ENCODE results near the gene RC3H2.
"Not testable (repeated sequence)": the region's sequence is repeated elsewhere in the genome, so short reads cannot be mapped to it uniquely, and the experiment has no call there.

RC3H2 gene

GRCh38 chr9:122845116-122845515, 60.0 kb downstream of the RC3H2 start:
- H3K9me3 ChIP-seq (replicated peaks in 1 of 11): no peaks in the 10 kb centered on the region
- H3K4me1 ChIP-seq: peaks cover 0 to 29% (median 20%) of the 10 kb centered on the region in 10 experiments; a peak in 16 of 20 replicates
- H3K4me3 ChIP-seq: no peak overlapping the region
- H4K20me1 ChIP-seq: no peaks in the 10 kb centered on the region
- no peaks in the 10 kb centered on the region for H3K27me3 ChIP-seq
- H3K27ac ChIP-seq: peak overlapping the region in 1 of 11 experiments; percentile 6; a peak in 1 of 22 replicates
- peak overlapping the region in 3 of 11 experiments; percentile 4 to 12 (median 10); a peak in 3 of 22 replicates for H3K4me2 ChIP-seq
- peaks cover 34 to 63% (median 48%) of the 10 kb centered on the region in 11 experiments for H3K36me3 ChIP-seq
- no peak for TF ChIP-seq Cebpa-rat (IDR thresholded peaks at IDR 0.05)
- H3K9ac ChIP-seq: no peak overlapping the region

- Histone ChIP-seq H3K27me3 (no peaks in the 10 kb centered on the region), H3K9ac (no peak overlapping the region), H3K4me2 (no peak overlapping the region), H3K4me1 (peaks cover 0 to 29% (median 20%) of the 10 kb centered on the region in 10 experiments; a peak in 16 of 20 replicates), H4K20me1 (no peaks in the 10 kb centered on the region), H3K9me3 (replicated peaks in 1 of 11) (peaks cover 0 to 7% (median 0%) of the 10 kb centered on the region in 11 experiments; a peak in 3 of 22 replicates), H3K4me3 (no peak overlapping the region), H3K27ac (no peak overlapping the region), H3K36me3 (peaks cover 24 to 53% (median 38%) of the 10 kb centered on the region in 11 experiments; a peak in 20 of 22 replicates)
- TF ChIP-seq Cebpa-rat (IDR thresholded peaks at IDR 0.05): no peak
These were observed 61.0 kb downstream of the RC3H2 start for GRCh38 chr9:122844137-122844536.

GRCh38 chr9:122841501-122841900, 63.7 kb downstream of the RC3H2 start:
- no peak overlapping the region for H3K9ac ChIP-seq
- peaks cover 5 to 27% (median 12%) of the 10 kb centered on the region in 11 experiments; a peak in 15 of 22 replicates for H3K36me3 ChIP-seq
- no peaks in the 10 kb centered on the region for H3K27me3 ChIP-seq
- H3K4me2 ChIP-seq: no peak overlapping the region
- H3K4me1 ChIP-seq: peaks cover 0 to 15% (median 12%) of the 10 kb centered on the region in 10 experiments; a peak in 15 of 20 replicates
- H3K4me3 ChIP-seq: no peak overlapping the region
- H3K27ac ChIP-seq: no peak overlapping the region
- H3K9me3 ChIP-seq (replicated peaks in 1 of 11): peaks cover 0 to 10% (median 0%) of the 10 kb centered on the region in 11 experiments; a peak in 3 of 22 replicates
- TF ChIP-seq Cebpa-rat (IDR thresholded peaks at IDR 0.05): no peak
- no peaks in the 10 kb centered on the region for H4K20me1 ChIP-seq

- H3K36me3 ChIP-seq; H3K27me3 ChIP-seq; H3K4me2 ChIP-seq; H4K20me1 ChIP-seq; H3K9me3 ChIP-seq (replicated peaks in 1 of 11); H3K4me3 ChIP-seq; H3K27ac ChIP-seq; H3K9ac ChIP-seq: not testable (repeated sequence)
- H3K4me1 ChIP-seq: peaks cover 12 to 25% (median 17%) of the 10 kb centered on the region in 10 experiments
These were observed 66.7 kb downstream of the RC3H2 start for GRCh38 chr9:122838441-122838840.

- H4K20me1 ChIP-seq: no peaks in the 10 kb centered on the region
- H3K4me3 ChIP-seq: no peak overlapping the region
- H3K9ac ChIP-seq: no peak overlapping the region
- no peak for TF ChIP-seq Cebpa-rat (IDR thresholded peaks at IDR 0.05)
- no peak overlapping the region for H3K4me2 ChIP-seq
- peaks cover 0 to 10% (median 0%) of the 10 kb centered on the region in 11 experiments; a peak in 3 of 22 replicates for H3K9me3 ChIP-seq (replicated peaks in 1 of 11)
- 0 out of 22 replicates have a peak overlapping the region, but pooled peaks of 1 of the 11 experiments have one; percentile 12 for H3K27ac ChIP-seq
- H3K36me3 ChIP-seq: no peaks in the 10 kb centered on the region
- no peaks in the 10 kb centered on the region for H3K27me3 ChIP-seq
- H3K4me1 ChIP-seq: peaks cover 12 to 28% (median 20%) of the 10 kb centered on the region in 10 experiments
These were observed 67.8 kb downstream of the RC3H2 start for GRCh38 chr9:122837266-122837850.

GRCh38 chr9:122835313-122835731, 69.8 kb downstream of the RC3H2 start:
- Histone ChIP-seq H3K4me2 (peak overlapping the region; percentile 46 to 89 (median 77)), H3K4me3 (peak overlapping the region in 8 of 10 experiments; percentile 0 to 40 (median 24); a peak in 8 of 20 replicates), H3K9ac (peak overlapping the region in 8 of 11 experiments; percentile 12 to 63 (median 50); a peak in 13 of 22 replicates), H4K20me1 (no peaks in the 10 kb centered on the region), H3K27me3 (no peaks in the 10 kb centered on the region), H3K9me3 (replicated peaks in 1 of 11) (peaks cover 0 to 10% (median 0%) of the 10 kb centered on the region in 11 experiments; a peak in 3 of 22 replicates), H3K36me3 (no peaks in the 10 kb centered on the region), H3K27ac (peak overlapping the region in 9 of 11 experiments; percentile 1 to 76 (median 59); a peak in 17 of 22 replicates), H3K4me1 (peaks cover 12 to 32% (median 25%) of the 10 kb centered on the region in 10 experiments)
- no peak for TF ChIP-seq Cebpa-rat (IDR thresholded peaks at IDR 0.05)

GRCh38 chr9:122832194-122832593, 73.0 kb downstream of the RC3H2 start:
- Histone ChIP-seq H4K20me1 (peaks cover 0 to 8% (median 6%) of the 10 kb centered on the region in 11 experiments; a peak in 10 of 22 replicates), H3K36me3 (no peaks in the 10 kb centered on the region), H3K9ac (no peak overlapping the region), H3K4me2 (peak overlapping the region in 3 of 11 experiments; percentile 1 to 34 (median 17); a peak in 4 of 22 replicates), H3K27me3 (no peaks in the 10 kb centered on the region), H3K27ac (peak overlapping the region in 3 of 11 experiments; percentile 11 to 42 (median 20); a peak in 4 of 22 replicates), H3K9me3 (replicated peaks in 1 of 11) (no peaks in the 10 kb centered on the region), H3K4me1 (peaks cover 17 to 41% (median 30%) of the 10 kb centered on the region in 10 experiments), H3K4me3 (no peak overlapping the region)
- no peak for TF ChIP-seq Cebpa-rat (IDR thresholded peaks at IDR 0.05)

- Histone ChIP-seq H3K4me1 (peaks cover 15 to 51% (median 35%) of the 10 kb centered on the region in 10 experiments), H3K4me2 (peak overlapping the region; percentile 48 to 95 (median 72)), H3K36me3 (peaks cover 23 to 32% (median 27%) of the 10 kb centered on the region in 11 experiments), H3K4me3 (peak overlapping the region; percentile 69 to 93 (median 84)), H3K9ac (peak overlapping the region; percentile 85 to 98 (median 95)), H3K27ac (peak overlapping the region; percentile 86 to 99 (median 96)), H4K20me1 (peaks cover 0 to 32% (median 9%) of the 10 kb centered on the region in 11 experiments; a peak in 10 of 22 replicates)
- H3K27me3 ChIP-seq; H3K9me3 ChIP-seq (replicated peaks in 1 of 11): not testable (repeated sequence)
These were observed 76.2 kb downstream of the RC3H2 start for GRCh38 chr9:122828965-122829284.

GRCh38 chr9:122827761-122828093, 77.4 kb downstream of the RC3H2 start:
- H3K9ac ChIP-seq: peak overlapping the region; percentile 85 to 98 (median 95)
- no peak for TF ChIP-seq Cebpa-rat (IDR thresholded peaks at IDR 0.05)
- peak overlapping the region; percentile 80 to 96 (median 90) for H3K4me2 ChIP-seq
- no peaks in the 10 kb centered on the region for H3K9me3 ChIP-seq (replicated peaks in 1 of 11)
- H3K4me3 ChIP-seq: peak overlapping the region; percentile 69 to 93 (median 84)
- H3K36me3 ChIP-seq: peaks cover 33 to 44% (median 39%) of the 10 kb centered on the region in 11 experiments
- H3K27me3 ChIP-seq: no peaks in the 10 kb centered on the region
- H4K20me1 ChIP-seq: peaks cover 0 to 39% (median 9%) of the 10 kb centered on the region in 11 experiments; a peak in 10 of 22 replicates
- H3K27ac ChIP-seq: peak overlapping the region; percentile 86 to 99 (median 96); a peak in 21 of 22 replicates
- H3K4me1 ChIP-seq: peaks cover 18 to 63% (median 44%) of the 10 kb centered on the region in 10 experiments

Measured in BLaER1 treated with 17β-estradiol and CSF1 and Interleukin-3, amounts not matched to agents 10 nM and 100 nM (cell line).